ENCODE measurements around the gene GALNTL6. TPM values are rescaled to one million over a fixed set of nuclear protein-coding genes. Genes with fewer than 3 reads are reported as not detected.

The GALNTL6 gene
- total and polyA plus RNA-seq, 2 donors (not counting 1 experiment from before 2014, with no cell fraction given) = 0.99 to 1.1 TPM

- DNase-seq (no peak), ATAC-seq (ENCODE audit: low read depth) (no peak)
- no peaks in the 10 kb centered on the region for H3K4me1 ChIP-seq (ENCODE audit: control insufficient read depth in 2 of 2, insufficient read depth in 2 of 2, low read length in 2 of 2)
Measured at GRCh38 chr4:172780566-172781081, 967.4 kb downstream of the GALNTL6 start.

GRCh38 chr4:172785613-172786012, 972.4 kb downstream of the GALNTL6 start:
- ATAC-seq (ENCODE audit: low read depth) (no peak), DNase-seq (no peak)
- H4K20me1 ChIP-seq (ENCODE audit: control insufficient read depth, insufficient read depth, low read length, poor library complexity, severe bottlenecking) = no peaks in the 10 kb centered on the region
- no peak overlapping the region for H3K27ac ChIP-seq (ENCODE audit: low read length in 2 of 2)
- Mint-ChIP-seq H3K4me1 (no peaks in the 10 kb centered on the region), H3K4me3 (no peak overlapping the region), H3K9me3 (ENCODE audit: insufficient read depth) (no peaks in the 10 kb centered on the region), H3K27ac (no peak overlapping the region), H3K27me3 (no peaks in the 10 kb centered on the region)
- intact Hi-C loops (cut with micrococcal nuclease) = no loop called here
- no CpG with 5 or more reads among the region's 1 CpG for WGBS (ENCODE audit: insufficient coverage)
- H2AFZ ChIP-seq (ENCODE audit: insufficient read depth, low read depth, low read length, poor library complexity, severe bottlenecking) = no peak overlapping the region
- H3K9me3 ChIP-seq (ENCODE audit: control extremely low read depth in 1 of 3, control insufficient read depth in 2 of 3, insufficient read depth in 1 of 3, low read length in 2 of 3) = no peaks in the 10 kb centered on the region
- H3K79me2 ChIP-seq (ENCODE audit: control insufficient read depth, insufficient read depth, low read length) = no peaks in the 10 kb centered on the region
- no peaks in the 10 kb centered on the region for H3K4me1 ChIP-seq (ENCODE audit: control insufficient read depth in 2 of 2, insufficient read depth in 2 of 2, low read length in 2 of 2)
- no peak overlapping the region for H3K4me3 ChIP-seq (ENCODE audit: control extremely low read depth in 1 of 5, extremely low read depth in 1 of 5, insufficient read depth in 1 of 5, low read depth in 2 of 5, low read length in 4 of 5)
- H3K9ac ChIP-seq (ENCODE audit: low read length) = no peak overlapping the region
- H3K4me2 ChIP-seq (replicated peaks; ENCODE audit: low read depth, low read length, poor library complexity, severe bottlenecking) = no peak overlapping the region
- no peaks in the 10 kb centered on the region for H3K27me3 ChIP-seq (replicated peaks in 1 of 4; ENCODE audit: control extremely low read depth in 1 of 4, control insufficient read depth in 3 of 4, insufficient read depth in 4 of 4, low read length in 3 of 4)
- ChIA-PET CTCF (no interaction called here), POLR2A (no interaction called here)
- no peak for TF ChIP-seq EZH2 (IDR thresholded peaks at IDR 0.05; ENCODE audit: borderline replicate concordance, insufficient read depth, low read depth, low read length, poor library complexity, severe bottlenecking)
- H3K36me3 ChIP-seq (replicated peaks in 1 of 2; ENCODE audit: control extremely low read depth in 1 of 2, control insufficient read depth in 1 of 2, extremely low read depth in 1 of 2, insufficient read depth in 2 of 2, low read length in 1 of 2) = no peaks in the 10 kb centered on the region

More at GRCh38 chr4:172780566-172781081, 967.4 kb downstream of the GALNTL6 start:
- H3K36me3 ChIP-seq (replicated peaks in 1 of 2; ENCODE audit: control extremely low read depth in 1 of 2, control insufficient read depth in 1 of 2, extremely low read depth in 1 of 2, insufficient read depth in 2 of 2, low read length in 1 of 2) = no peaks in the 10 kb centered on the region
- no peak overlapping the region for H3K4me2 ChIP-seq (replicated peaks; ENCODE audit: low read depth, low read length, poor library complexity, severe bottlenecking)
- Mint-ChIP-seq H3K9me3 (ENCODE audit: insufficient read depth) (no peaks in the 10 kb centered on the region), H3K4me3 (no peak overlapping the region), H3K27ac (no peak overlapping the region), H3K27me3 (no peaks in the 10 kb centered on the region), H3K4me1 (no peaks in the 10 kb centered on the region)
- CTCF ChIA-PET = no interaction called here
- no CpG with 5 or more reads among the region's 3 CpGs for WGBS (ENCODE audit: insufficient coverage)
- H2AFZ ChIP-seq (ENCODE audit: insufficient read depth, low read depth, low read length, poor library complexity, severe bottlenecking) = no peak overlapping the region
- no peak overlapping the region for H3K9ac ChIP-seq (ENCODE audit: low read length)
- H3K79me2 ChIP-seq (ENCODE audit: control insufficient read depth, insufficient read depth, low read length) = no peaks in the 10 kb centered on the region
- no peak for TF ChIP-seq CTCF (IDR thresholded peaks at IDR 0.05)
- TF ChIP-seq EZH2 (IDR thresholded peaks at IDR 0.05; ENCODE audit: borderline replicate concordance, insufficient read depth, low read depth, low read length, poor library complexity, severe bottlenecking) = no peak
- H3K27ac ChIP-seq (ENCODE audit: low read length in 2 of 2) = no peak overlapping the region
- POLR2A ChIA-PET = no interaction called here
- H3K4me3 ChIP-seq (ENCODE audit: control extremely low read depth in 1 of 5, extremely low read depth in 1 of 5, insufficient read depth in 1 of 5, low read depth in 2 of 5, low read length in 4 of 5) = no peak overlapping the region
- no peaks in the 10 kb centered on the region for H3K9me3 ChIP-seq (ENCODE audit: control extremely low read depth in 1 of 3, control insufficient read depth in 2 of 3, insufficient read depth in 1 of 3, low read length in 2 of 3)
- intact Hi-C loops (cut with micrococcal nuclease) = no loop called here
- no peaks in the 10 kb centered on the region for H4K20me1 ChIP-seq (ENCODE audit: control insufficient read depth, insufficient read depth, low read length, poor library complexity, severe bottlenecking)
- no peaks in the 10 kb centered on the region for H3K27me3 ChIP-seq (replicated peaks in 1 of 4; ENCODE audit: control extremely low read depth in 1 of 4, control insufficient read depth in 3 of 4, insufficient read depth in 4 of 4, low read length in 3 of 4)
